HEK293 (cell line): ENCODE data around the gene BDKRB2.

Source experiments
- CTCF ChIA-PET: fragments of 350-600 bp; formaldehyde crosslinking; extraction: SDS; loops from one replicate; lab custom pipeline; 2021; ENCODE audit warnings: antibody characterized with exemption; lab: Yijun Ruan, JAX
- POLR2A ChIA-PET: fragments of 300-600 bp; formaldehyde crosslinking; extraction: SDS; loops from one replicate; lab custom pipeline; 2020; ENCODE audit warnings: antibody characterized with exemption, inconsistent platforms; lab: Yijun Ruan, JAX
- H3K27ac ChIP-seq: fragments of 200-500 bp; sonication (Bioruptor generic); 2 replicates; pipeline ENCODE4 v1.5.1; 2014; ENCODE audit warnings: low read depth, low read length, control low read depth, inconsistent platforms; ENCODE audit errors: extremely low read depth
- H3K36me3 ChIP-seq, 2 experiments: fragments of 200-500 bp in 1 of 2; sonication (Bioruptor generic) in 1 of 2; 1 replicate in 1 of 2; 2 replicates in 1 of 2; pipeline ENCODE4 v1.5.1; 2014 to 2017; ENCODE audit warnings: inconsistent platforms in 2 of 2, low read length in 2 of 2; ENCODE audit not compliant: control insufficient read depth in 2 of 2, insufficient read depth in 1 of 2
- H3K4me1 ChIP-seq: fragments of 200-500 bp; sonication (Bioruptor generic); 2 replicates; pipeline ENCODE4 v1.5.1; 2014; ENCODE audit warnings: mild to moderate bottlenecking, low read length, inconsistent platforms; ENCODE audit not compliant: control insufficient read depth, insufficient read depth
- H3K4me3 ChIP-seq: 2 replicates; pipeline ENCODE4 v1.5.1; 2011; ENCODE audit warnings: low read depth, mild to moderate bottlenecking, control low read depth, low read length, moderate library complexity
- H3K9me3 ChIP-seq: fragments of 200-500 bp; sonication (Bioruptor generic); 2 replicates; pipeline ENCODE4 v1.5.1; 2014; ENCODE audit warnings: low read depth, low read length, inconsistent platforms; ENCODE audit not compliant: control insufficient read depth, insufficient read depth
- GLIS1 ChIP-seq: fragments of 450-650 bp; formaldehyde crosslinking; IDR thresholded peaks from 2 replicates; pipeline ENCODE4 v1.5.1; 2016; ENCODE audit warnings: missing biosample characterization, missing genetic modification characterization
- MZF1 ChIP-seq: fragments of 450-650 bp; formaldehyde crosslinking; IDR thresholded peaks from 2 replicates; pipeline ENCODE4 v1.5.1; 2017; ENCODE audit warnings: missing biosample characterization, missing genetic modification characterization, borderline replicate concordance
- PRDM6 ChIP-seq: fragments of 450-650 bp; formaldehyde crosslinking; IDR thresholded peaks from 2 replicates; pipeline ENCODE4 v1.5.1; 2017; ENCODE audit warnings: missing biosample characterization, missing genetic modification characterization
- REPIN1 ChIP-seq: fragments of 450-650 bp; formaldehyde crosslinking; IDR thresholded peaks from 2 replicates; pipeline ENCODE4 v1.5.1; 2017; ENCODE audit warnings: missing biosample characterization, missing genetic modification characterization, low read depth
- SP7 ChIP-seq: fragments of 450-650 bp; formaldehyde crosslinking; IDR thresholded peaks from 2 replicates; pipeline ENCODE4 v1.5.1; 2016; ENCODE audit warnings: missing biosample characterization, missing genetic modification characterization
- TRIM28 ChIP-seq: IDR thresholded peaks from 2 replicates; pipeline ENCODE4 v1.6.1; 2011; ENCODE audit warnings: low read length, control low read depth, borderline replicate concordance
- ZBTB1 ChIP-seq: fragments of 450-650 bp; formaldehyde crosslinking; IDR thresholded peaks from 2 replicates; pipeline ENCODE4 v1.5.1; 2016; ENCODE audit warnings: missing biosample characterization, missing genetic modification characterization
- ZBTB11 ChIP-seq: fragments of 450-650 bp; formaldehyde crosslinking; conservative IDR thresholded peaks from 2 replicates; pipeline ENCODE4 v1.5.1; 2016; ENCODE audit warnings: low read depth, missing biosample characterization, missing genetic modification characterization
- ZBTB6 ChIP-seq: fragments of 450-650 bp; formaldehyde crosslinking; IDR thresholded peaks from 2 replicates; pipeline ENCODE4 v1.5.1; 2017; ENCODE audit warnings: missing biosample characterization, missing genetic modification characterization
- ZFP37 ChIP-seq: fragments of 450-650 bp; formaldehyde crosslinking; IDR thresholded peaks from 2 replicates; pipeline ENCODE4 v1.5.1; 2016; ENCODE audit warnings: missing biosample characterization, missing genetic modification characterization
- ZNF112 ChIP-seq: fragments of 450-650 bp; formaldehyde crosslinking; IDR thresholded peaks from 2 replicates; pipeline ENCODE4 v1.5.0; 2017; ENCODE audit warnings: missing biosample characterization, missing genetic modification characterization
- ZNF133 ChIP-seq: fragments of 450-650 bp; formaldehyde crosslinking; IDR thresholded peaks from 2 replicates; pipeline ENCODE4 v1.5.1; 2016; ENCODE audit warnings: missing biosample characterization, missing genetic modification characterization
- ZNF157 ChIP-seq: fragments of 450-650 bp; formaldehyde crosslinking; IDR thresholded peaks from 2 replicates; pipeline ENCODE4 v1.5.1; 2016; ENCODE audit warnings: missing biosample characterization, missing genetic modification characterization
- ZNF175 ChIP-seq: fragments of 450-650 bp; formaldehyde crosslinking; IDR thresholded peaks from 2 replicates; pipeline ENCODE4 v1.5.1; 2016; ENCODE audit warnings: missing biosample characterization, missing genetic modification characterization
- ZNF221 ChIP-seq: fragments of 450-650 bp; formaldehyde crosslinking; IDR thresholded peaks from 2 replicates; pipeline ENCODE4 v1.5.1; 2017; ENCODE audit warnings: missing biosample characterization, missing genetic modification characterization, borderline replicate concordance
- ZNF266 ChIP-seq: fragments of 450-650 bp; formaldehyde crosslinking; IDR thresholded peaks from 2 replicates; pipeline ENCODE4 v1.5.1; 2016; ENCODE audit warnings: missing biosample characterization, missing genetic modification characterization, low read depth
- ZNF292 ChIP-seq: fragments of 450-650 bp; formaldehyde crosslinking; IDR thresholded peaks from 2 replicates; pipeline ENCODE4 v1.5.1; 2016; ENCODE audit warnings: low read depth, missing biosample characterization, missing genetic modification characterization, borderline replicate concordance
- ZNF473 ChIP-seq: fragments of 450-650 bp; formaldehyde crosslinking; IDR thresholded peaks from 2 replicates; pipeline ENCODE4 v1.5.1; 2017; ENCODE audit warnings: missing biosample characterization, missing genetic modification characterization
- ZNF513 ChIP-seq: fragments of 450-650 bp; IDR thresholded peaks from 2 replicates; pipeline ENCODE4 v1.5.1; 2018; ENCODE audit warnings: missing biosample characterization, missing genetic modification characterization
- ZNF571 ChIP-seq: fragments of 450-650 bp; formaldehyde crosslinking; IDR thresholded peaks from 2 replicates; pipeline ENCODE4 v1.5.0; 2017; ENCODE audit warnings: missing biosample characterization, missing genetic modification characterization
- ZNF610 ChIP-seq: fragments of 450-650 bp; formaldehyde crosslinking; IDR thresholded peaks from 2 replicates; pipeline ENCODE4 v1.5.1; 2016; ENCODE audit warnings: missing biosample characterization, missing genetic modification characterization, borderline replicate concordance
- ZNF830 ChIP-seq: fragments of 450-650 bp; IDR thresholded peaks from 2 replicates; pipeline ENCODE4 v1.5.0; 2018; ENCODE audit warnings: missing biosample characterization, missing genetic modification characterization, low read depth, mild to moderate bottlenecking, moderate library complexity
- ZSCAN18 ChIP-seq: fragments of 450-650 bp; formaldehyde crosslinking; IDR thresholded peaks from 2 replicates; pipeline ENCODE4 v1.5.1; 2016; ENCODE audit warnings: missing biosample characterization, missing genetic modification characterization

Gene BDKRB2

GRCh38 chr14:96217376-96217913, 12.8 kb downstream of the BDKRB2 start (continued):
- TF ChIP-seq ZNF513 (no peak), ZNF830 (no peak), ZNF610 (tag by site-specific recombination) (no peak), ZNF221 (tag by site-specific recombination) (no peak)

GRCh38 chr14:96221109-96221650, 16.5 kb downstream of the BDKRB2 start:
- no peaks in the 10 kb centered on the region for H3K4me1 ChIP-seq
- no peak overlapping the region for H3K4me3 ChIP-seq
- H3K36me3 ChIP-seq: no peaks in the 10 kb centered on the region
- no peak for TF ChIP-seq TRIM28
- TF ChIP-seq REPIN1 (tag by site-specific recombination): no peak
- TF ChIP-seq ZBTB1 (tag by site-specific recombination): no peak
- TF ChIP-seq ZBTB11 (tag by site-specific recombination): no peak
- no peak for TF ChIP-seq ZNF292 (tag by site-specific recombination)
- no peak for TF ChIP-seq ZNF175 (tag by site-specific recombination)
- TF ChIP-seq ZNF157 (tag by site-specific recombination): no peak
- no peak for TF ChIP-seq ZNF266 (tag by site-specific recombination)
- no peak for TF ChIP-seq PRDM6 (tag by site-specific recombination)
- no peak for TF ChIP-seq ZNF133 (tag by site-specific recombination)
- TF ChIP-seq ZNF473 (tag by site-specific recombination): no peak
- no peak for TF ChIP-seq SP7
- TF ChIP-seq ZBTB6 (tag by site-specific recombination): no peak
- TF ChIP-seq ZNF571: no peak
- TF ChIP-seq ZNF112: no peak
- no peak for TF ChIP-seq MZF1 (tag by site-specific recombination)
- TF ChIP-seq GLIS1 (tag by site-specific recombination): no peak
- no peak for TF ChIP-seq ZFP37 (tag by site-specific recombination)
- TF ChIP-seq ZSCAN18 (tag by site-specific recombination): no peak
- H3K9me3 ChIP-seq: no peaks in the 10 kb centered on the region
- CTCF ChIA-PET: no interaction called here
- no peak overlapping the region for H3K27ac ChIP-seq
- POLR2A ChIA-PET: no interaction called here
